Stimulated activated CD4-positive, alpha-beta T cell treated with anti-CD3 and anti-CD28 coated beads, Interleukin-1b, Interleukin-23, amount 100 ng/mL, for 24 hours (primary cell): ENCODE measurements around the gene KANK3.

Experiments
- DNase-seq, 4 experiments: peaks; one replicate each; pipeline ENCODE4 v3.0.0-alpha.2; 2020; ENCODE audit warnings: low read depth in 4 of 4, low spot score in 1 of 4

KANK3 gene

DNA sequence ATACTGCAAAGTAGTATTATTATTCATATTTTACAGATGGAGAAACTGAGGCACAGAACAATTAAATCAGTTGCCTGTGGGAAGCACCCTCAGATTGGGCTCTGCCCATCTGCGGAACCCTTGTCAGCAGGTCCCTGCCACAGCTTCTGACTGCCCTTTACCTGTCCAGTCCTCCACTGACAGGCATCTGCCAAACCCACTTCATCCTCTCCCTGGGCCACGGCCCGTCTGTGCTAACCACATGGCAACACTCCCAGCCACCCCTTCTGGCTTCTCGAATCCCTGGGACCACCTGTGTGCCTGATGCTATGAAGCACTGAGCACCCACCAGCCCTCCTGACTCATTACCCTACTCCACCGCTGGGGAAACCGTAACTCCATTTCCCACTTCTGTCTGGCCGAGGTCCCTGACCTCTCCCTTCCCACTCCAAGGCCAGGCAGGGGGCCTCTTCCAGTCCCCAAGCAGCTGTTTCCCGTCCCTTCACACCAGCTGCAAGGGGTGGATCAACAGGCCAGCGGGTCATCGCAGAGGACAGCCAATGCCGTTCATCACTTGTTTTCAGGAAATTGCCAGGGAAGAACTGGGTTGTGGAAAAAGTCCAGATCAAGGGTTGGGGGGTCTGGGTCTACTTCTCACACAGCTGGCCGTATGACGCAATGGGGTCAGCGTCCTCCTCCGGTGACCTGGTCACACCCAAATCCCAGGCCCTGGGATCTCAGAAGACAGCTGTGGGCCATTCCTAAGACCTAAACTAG is 2.5 kb downstream of the KANK3 start:
- no peak for DNase-seq

DNA sequence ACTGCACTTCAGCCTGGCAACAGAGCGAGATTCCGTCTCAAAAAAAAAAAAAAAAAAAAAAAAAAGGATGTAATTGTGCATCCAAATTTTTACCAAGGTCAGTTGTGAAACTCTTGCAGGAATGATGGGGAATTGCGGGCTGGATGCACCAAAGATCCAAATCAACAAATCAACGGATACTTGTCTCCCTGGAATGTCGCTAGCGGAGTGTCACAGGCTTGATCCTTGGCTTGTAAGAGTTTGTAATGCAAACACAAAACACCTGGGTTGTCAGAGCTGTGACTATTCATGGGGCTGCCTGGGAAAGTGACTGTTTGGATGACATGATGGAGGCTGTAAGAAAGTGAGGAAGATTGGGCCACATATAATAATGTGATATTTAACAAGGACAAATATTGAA is 4.2 kb downstream of the KANK3 start:
- no peak for DNase-seq

DNA sequence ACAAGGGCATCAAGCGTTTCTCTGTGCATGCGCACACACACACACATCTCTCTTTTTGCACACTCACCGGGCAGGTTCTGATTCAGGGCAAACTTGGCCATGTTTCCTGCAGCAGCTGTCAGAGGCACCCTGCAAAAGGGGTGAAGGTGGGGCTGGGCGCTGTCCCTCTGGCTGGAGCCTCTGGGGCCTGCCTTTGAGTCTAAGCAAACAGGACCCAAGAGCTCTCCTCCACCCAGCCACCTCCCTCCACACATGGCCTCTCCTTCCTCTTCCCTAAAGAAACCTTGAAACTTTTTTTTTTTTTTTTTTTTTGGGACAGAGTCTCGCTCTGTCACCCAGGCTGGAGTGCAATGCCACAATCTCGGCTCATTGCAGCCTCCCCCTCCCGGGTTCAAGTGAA is 5.3 kb downstream of the KANK3 start:
- DNase-seq: no peak

DNA sequence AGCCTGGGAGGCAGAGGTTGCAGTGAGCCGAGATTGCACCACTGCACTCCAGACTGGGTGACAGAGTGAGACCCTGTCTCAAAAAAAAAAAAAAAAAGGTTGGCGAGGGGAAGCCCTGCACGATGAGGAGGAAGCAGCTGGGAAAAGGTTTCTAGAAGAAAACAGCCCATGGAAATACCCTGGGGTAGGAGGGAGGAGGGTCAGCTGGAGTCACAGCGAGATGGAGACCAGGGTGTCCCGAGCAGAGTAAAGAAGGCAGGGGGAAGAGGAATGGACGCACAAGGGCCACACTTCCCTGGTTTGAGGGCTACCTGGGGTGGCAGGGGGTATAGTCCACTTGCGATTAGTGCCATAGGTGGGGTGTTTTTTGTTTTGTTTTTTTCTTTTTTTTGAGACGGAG is 6.4 kb downstream of the KANK3 start:
- no peak for DNase-seq

DNA sequence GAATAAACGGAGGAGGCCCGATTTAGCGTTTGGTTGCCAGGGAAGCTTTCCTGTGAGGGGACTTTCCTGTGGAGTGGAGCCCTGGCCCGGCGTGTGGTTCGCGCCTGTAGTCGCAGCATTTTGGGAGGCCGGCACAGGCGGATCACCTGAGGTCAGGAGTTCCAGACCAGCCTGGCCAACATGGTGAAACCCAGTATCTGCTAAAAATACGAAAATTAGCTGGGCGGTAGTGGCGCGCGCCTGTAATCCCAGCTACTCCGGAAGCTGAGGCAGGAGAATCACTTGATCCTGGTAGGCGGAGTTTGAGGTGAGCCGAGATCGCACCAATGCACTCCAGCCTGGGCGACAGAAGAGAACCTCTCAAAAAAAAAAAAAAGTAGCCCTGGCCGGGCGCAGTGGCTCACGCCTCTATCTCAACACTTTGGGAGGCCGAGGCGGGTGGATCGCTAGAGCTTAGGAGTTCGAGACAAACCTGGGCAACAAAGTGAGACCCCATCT is 6.9 kb downstream of the KANK3 start:
- DNase-seq: no peak

DNA sequence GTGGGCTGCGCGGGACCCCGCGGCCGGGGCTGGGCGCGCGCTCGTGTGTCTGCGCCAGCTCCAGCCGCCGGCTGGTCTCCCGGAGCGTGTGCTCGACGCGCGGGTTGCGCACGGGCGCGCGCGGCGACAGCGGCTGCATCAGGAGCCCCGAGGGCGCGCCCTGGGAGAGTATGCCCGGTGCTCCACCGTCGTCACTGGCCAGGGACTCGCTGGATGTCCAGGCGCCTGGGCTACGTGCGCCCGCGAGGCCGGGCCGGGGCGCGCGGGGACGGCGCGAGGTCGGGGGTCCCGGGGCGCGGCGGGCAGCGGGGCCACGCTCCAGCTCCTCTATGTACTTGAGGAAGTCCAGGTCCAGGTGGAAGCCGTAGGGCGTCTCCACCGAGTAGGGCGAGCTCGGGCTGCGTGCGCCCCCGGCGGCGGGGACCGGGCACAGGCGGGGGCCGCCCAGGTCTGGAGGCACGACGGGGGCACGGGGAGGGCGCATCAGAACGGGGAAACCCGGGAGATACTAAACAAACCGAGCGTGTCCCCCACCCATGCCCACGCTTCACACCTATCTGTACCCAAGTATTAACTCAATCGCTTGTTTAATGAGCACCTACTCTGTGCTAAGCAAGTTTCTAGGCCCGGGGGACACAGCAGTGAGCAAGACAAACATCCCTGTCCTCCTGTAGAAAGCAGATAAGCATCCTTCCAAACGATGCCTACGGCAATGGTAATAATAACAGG is 7.6 kb downstream of the KANK3 start:
- no peak for DNase-seq

DNA sequence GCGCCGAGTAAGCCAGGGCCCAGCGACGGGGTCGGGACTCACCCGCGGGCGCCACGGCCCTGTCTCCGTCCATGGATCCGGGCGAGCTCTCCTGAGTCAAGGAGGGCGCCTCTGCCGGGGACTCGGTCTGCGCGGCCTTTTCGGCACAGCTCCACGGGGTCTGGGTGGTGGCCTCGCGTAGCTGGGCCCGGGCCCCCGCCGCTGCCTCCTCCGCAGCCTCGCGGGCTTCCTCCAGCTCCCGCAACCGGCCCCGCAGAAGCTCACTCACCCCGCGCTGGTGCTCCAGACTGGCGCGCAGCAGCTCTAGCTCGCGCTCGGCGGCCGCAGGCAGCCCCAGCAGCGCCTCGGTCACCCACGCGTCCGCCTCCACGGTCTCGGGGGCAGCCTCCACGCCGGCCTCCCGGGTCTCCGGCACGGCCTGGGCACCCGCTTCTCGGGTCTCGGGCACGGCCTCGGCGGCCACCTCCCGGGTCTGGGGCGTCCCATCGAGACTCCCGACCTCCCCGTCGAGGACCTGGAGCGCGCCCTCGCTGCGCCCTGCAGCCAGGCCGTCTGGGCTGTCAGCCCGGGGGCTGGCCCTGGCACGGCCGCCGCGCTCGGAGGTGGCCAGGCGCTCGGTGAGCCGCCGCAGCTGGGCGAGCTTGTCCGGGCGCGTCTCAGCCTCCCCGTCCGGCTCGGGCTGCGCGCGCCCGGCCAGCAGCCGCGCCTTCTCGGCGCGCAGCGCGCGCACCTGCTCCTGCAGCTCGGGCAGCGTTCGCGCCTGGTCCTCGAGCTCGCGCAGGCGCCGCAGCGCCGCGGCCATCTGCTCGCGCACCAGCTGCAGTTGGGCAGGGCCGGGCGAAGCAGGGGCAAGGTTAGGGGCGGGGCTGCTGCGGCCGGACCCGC is 8.4 kb downstream of the KANK3 start:
- DNase-seq: no peak

DNA sequence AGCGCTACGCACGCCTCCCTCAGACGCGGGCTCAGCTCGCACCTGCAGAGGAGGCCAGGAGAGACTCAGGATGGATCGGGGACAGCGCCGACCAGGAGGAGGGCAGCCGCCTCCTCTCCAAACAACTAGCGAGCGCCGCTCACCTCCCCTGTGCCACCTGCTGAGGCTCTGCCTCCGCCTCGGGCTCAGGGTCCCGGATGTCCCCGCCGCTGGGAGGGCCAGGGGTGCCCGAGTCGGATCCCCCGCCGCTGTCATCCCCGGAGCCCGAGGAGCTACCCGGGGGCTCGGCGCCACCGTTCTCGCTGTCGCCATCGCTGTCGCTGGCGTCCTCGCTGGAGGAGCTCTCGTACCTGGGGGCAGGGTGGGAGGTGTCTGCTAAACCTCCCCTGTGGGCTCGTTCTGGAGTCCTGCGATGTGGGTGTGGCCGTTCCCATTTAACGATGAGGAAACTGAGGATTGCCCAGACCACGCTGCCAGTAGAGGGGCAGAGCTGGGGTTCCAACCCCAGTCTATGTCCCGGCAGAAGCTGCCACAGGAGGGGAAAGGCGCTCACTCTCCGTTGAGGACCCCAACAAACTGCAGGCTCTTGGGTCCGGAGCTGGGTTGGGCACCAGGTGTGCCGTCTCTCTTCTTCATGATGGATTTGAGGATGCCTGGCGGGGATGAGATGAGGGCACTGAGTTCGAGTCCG is 9.2 kb downstream of the KANK3 start:
- no peak for DNase-seq

DNA sequence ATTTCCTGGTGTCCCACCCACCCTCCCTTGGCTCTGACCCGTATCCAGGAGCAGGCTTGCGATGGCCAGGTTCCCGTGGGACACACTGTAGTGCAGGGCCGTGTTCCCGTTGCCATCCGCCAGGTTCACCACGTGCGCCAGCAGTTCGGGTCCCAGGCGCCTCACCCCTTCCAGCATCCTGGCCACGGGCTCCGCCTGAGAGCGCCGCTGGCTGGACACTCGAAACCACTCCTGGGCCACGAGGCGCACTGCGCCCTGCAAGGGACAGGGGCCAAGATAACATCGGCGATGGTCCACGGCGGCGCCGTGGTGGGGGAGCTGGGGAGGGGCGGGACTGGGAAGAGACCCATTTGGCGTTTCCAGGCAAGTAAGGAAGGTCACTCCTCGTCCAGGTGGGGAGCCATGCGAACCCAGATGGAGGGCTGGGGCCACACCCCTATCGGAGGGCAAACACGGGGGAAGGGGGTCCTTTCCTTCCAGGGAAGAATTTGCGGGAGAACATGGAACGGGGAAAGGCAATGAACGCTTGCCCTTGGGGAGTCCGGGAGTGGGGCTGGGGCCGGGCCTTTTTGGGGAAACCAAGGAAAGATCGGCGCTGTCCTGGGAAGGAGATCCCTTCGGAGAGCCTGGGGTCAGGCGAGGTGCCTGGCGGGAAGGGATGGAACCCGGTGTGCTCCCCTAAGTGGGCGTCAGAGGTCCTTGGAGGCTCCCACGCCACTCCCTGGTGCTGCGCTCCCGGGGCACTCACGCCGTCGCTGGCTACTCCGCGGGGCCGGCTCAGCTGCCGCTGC is 9.9 kb downstream of the KANK3 start:
- DNase-seq: no peak

DNA sequence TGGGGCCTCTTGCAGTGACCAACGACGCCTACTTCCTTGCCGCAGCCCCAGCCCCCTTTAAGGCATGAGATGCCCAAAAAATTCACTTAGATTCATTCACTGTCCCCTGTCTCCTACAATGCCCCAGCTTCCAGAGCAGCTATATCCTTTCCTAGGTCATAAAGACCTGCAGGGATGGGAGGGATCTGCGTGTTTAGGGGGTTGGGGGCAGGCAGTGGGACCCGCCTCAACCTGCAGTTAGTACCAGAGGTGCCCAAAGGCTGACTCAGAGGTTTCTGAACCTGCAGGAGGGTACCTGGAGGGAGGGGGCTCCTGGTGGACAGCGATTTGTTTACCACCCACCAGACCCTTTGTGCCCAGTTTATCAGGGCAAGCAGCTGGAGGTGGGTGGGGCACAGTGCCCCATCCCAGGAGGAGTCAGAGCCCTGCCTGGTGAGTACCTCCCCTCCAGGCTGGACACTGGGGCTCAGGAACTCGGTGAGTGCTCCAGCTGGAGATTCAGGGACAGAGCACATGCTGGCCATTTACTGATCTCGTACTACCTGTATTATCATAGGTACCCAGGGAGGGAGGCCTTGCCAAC is 11.7 kb downstream of the KANK3 start:
- no peak for DNase-seq

DNA sequence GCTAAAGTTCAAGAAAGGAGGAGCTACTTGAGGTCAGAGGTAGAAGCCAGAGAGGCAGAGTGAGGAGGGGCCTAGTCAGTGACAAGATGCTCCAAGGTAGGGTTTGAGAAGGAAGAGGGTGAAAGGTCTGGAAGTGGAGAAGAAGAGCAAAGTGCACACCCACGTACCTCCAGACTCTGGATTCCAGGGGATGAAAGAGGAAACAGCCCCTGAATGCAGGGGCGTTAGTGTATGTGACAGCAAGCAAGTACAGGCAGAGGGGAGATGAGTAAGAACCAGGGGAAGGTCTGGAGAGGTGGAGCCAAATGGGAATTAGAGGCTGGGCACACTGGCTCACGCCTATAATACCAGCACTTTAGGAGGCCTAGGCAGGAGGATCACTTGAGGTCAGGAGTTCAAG is 13.1 kb downstream of the KANK3 start:
- no peak for DNase-seq

DNA sequence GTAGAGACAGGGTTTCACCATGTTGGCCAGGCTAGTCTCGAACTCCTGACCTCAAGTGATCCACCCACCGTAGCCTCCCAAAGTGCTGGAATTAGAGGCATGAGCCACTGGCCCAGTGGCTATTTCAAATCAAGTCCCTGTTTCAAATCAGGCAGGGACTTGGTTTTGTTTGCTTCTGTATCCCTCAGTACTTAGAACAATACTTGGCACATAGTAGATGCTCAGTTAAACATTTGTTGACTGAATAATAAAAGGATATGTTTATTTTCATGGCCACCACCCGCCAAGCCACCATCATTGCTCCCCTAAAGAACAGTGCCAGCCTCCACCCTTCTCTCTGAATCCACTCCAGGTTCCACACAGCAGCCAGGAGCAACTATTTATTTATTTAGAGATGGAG is 17.6 kb downstream of the KANK3 start:
- DNase-seq: no peak

DNA sequence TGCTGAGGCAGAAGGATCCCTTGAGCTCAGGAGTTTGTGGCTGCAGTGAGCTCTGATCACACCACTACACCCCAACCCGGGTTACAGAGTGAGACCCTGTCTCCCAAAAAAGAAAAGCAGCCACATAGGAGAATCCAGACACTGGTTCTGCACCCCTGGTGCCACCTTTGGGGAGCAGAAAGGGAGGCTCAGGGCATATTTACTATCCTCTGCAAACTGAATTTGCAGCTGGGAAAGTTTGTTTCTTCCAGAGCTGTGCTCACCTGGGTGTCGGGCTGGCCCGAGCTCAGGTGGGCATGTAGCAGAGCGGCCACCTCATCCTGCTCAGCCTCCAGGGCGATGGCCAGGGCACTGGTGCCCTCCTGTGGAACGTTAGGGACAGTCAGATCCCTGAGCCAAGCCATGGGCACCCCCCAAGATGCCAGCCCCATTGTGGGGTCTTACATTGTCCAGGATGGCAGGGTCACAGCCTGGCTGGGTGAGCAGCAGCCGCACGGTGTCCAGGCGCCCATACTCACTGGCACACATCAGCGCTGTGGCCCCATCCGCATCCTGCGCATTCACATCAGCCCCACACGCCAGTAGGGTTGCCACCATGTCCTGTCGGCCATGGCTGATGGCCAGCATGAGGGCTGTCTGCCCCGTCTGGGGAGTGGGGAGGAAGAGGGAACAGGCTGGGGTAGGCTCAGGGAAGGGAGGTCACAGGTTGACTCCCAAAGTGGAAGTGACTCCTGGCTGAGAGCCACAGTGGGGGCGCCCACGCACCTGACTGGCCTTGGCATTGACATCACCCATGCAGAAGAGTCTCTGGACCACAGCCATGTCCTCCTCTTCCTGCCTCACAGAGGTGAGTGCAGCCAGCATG is 18.6 kb downstream of the KANK3 start:
- no peak for DNase-seq

DNA sequence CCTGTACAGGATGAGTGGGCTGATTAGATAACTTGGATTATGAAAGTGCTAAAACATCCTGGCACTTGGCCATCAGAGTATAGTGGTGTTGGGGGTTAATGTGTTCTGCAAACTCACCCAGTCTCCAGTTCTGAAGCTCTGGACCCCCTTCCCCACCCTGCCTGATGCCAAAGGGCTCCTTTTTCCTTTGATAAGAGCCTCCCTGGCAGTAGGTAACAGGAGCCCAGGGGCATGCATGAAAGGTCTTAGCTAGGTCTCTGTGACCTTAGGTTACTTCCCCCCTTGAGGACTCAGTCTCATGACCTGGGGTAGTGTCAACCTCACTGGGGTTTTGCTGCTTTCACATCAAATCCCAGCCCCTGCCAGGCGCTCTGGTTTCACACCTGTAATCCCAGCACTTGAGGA is 19.3 kb downstream of the KANK3 start:
- DNase-seq: no peak

DNA sequence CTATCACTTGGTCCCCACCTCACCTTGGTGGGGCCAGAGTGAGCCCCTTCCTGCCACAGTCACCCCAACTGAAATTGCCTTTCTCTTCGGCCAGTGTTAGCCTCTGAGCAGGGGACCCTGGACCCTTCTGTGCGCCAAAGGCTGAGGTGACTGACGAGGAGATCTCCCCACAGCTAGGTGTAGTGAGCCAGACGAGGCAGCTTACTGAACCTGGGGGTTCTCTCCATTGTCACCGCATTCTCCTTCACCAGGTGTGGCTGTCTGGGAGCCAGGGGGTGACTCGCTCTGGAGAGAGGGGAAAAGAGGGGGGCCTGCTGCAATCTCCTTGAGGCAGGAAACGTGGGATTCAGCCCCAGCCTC is 20.4 kb downstream of the KANK3 start:
- DNase-seq: no peak

DNA sequence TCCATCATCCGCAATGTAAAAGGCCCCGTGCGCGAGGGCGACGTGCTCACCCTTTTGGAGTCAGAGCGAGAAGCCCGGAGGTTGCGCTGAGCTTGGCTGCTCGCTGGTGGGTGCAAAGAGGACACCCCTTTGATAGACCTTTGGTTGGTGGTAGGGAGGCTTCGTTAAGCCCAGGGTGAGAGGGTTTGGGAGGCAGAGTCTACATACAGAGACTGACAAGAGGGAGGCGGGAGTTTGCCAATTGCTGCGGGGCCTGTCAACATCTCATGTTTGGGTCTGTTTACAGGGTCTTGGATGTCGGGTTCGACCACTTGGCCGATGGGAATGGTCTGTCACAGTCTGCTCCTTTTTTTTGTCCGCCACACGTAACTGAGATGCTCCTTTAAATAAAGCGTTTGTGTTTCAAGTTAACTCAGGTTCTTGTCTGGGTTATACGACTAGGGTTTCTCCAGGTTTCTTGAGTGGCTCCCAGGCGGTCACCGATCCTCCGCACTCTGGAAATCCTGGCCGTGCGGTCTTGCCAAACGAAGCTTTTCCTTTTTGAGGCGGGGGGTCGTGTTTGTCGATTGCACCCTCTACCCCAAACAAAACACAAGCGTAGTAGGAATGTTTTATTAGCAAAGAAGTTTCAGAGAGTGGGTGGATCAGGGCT is 20.9 kb downstream of the KANK3 start:
- DNase-seq: no peak

DNA sequence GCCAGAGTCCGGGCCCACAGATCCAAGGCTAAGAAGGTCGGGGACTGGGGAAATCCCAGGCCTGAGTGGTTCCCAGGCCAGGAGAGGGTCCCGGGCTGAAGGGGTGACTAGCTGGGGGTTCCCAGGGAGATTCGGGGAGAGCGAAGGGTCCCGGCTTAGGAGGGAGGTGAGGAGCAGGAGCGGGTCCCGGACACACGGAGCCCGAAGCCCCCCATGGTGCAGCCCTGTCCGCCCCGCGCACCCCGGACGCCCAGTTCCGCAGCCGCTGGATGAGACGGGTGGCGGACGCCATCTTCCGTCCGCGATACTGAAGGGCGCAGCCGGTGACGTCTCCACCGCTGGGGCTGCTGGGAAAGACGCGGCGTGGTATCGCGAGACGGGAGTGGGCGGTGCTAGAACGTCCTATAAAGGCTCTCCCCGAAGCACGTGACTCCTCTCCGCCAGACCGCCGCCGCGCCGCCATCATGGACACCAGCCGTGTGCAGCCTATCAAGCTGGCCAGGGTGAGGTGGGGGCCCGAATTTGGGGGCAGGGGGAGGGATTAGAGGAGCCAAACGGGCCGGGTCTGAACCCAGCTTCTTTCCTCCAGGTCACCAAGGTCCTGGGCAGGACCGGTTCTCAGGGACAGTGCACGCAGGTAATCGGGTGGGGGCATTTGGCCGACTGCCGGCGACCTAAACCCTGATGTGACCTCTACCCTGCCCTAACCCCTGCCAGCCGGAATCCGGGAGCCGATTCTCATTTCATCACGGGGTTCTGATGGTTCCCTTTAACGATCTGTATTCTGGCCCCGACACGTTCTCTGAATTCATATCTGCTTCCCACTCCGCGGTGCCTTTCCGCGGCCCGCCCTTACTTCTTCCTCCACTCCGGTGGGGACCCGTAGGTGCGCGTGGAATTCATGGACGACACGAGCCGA is 21.7 kb downstream of the KANK3 start, which contains the start of the genes NDUFA7 and RPS28:
TSS of gene NDUFA7 (minus strand) at position 309 of the 919 bp plus-strand sequence. CDS start at position 292, 17 bp downstream.
TSS of gene RPS28 (plus strand) at position 430 of the 919 bp plus-strand sequence. CDS start at position 465, 35 bp downstream.
- peak; percentile 91 to 99 (median 93) for DNase-seq
